GM18505 (cell line): ENCODE results near the gene PDGFC.

Experiments used
- ATAC-seq: cut with Tn5 transposase; IDR thresholded peaks from one replicate; pipeline ENCODE4 v1.9.1; 2021; ENCODE audit not compliant: unreplicated experiment
- POLR2A ChIP-seq: IDR thresholded peaks from 4 replicates; pipeline ENCODE4 v1.6.1; 2011; ENCODE audit warnings: borderline replicate concordance; ENCODE audit not compliant: insufficient read depth, insufficient read length; ENCODE audit errors: extremely low read depth

PDGFC gene

GRCh38 chr4:156764145-156764544, 207.5 kb downstream of the PDGFC start:
- no peak for ATAC-seq
- no peak for TF ChIP-seq POLR2A

GRCh38 chr4:156763511-156763910, 208.1 kb downstream of the PDGFC start:
- TF ChIP-seq POLR2A, result no peak
- no peak for ATAC-seq

- TF ChIP-seq POLR2A, result no peak
- no peak for ATAC-seq
Measured at GRCh38 chr4:156762851-156763250, 208.7 kb downstream of the PDGFC start.

- no peak for ATAC-seq
- no peak for TF ChIP-seq POLR2A
Measured at GRCh38 chr4:156756118-156756517, 215.5 kb downstream of the PDGFC start.

GRCh38 chr4:156754832-156755570, 216.6 kb downstream of the PDGFC start:
- no peak for ATAC-seq
- TF ChIP-seq POLR2A, result no peak

- TF ChIP-seq POLR2A, result no peak
- ATAC-seq, result no peak
Measured at GRCh38 chr4:156751486-156751885, 220.1 kb downstream of the PDGFC start.

GRCh38 chr4:156749426-156750403, 221.9 kb downstream of the PDGFC start:
- ATAC-seq, result no peak
- no peak for TF ChIP-seq POLR2A

GRCh38 chr4:156746111-156746510, 225.5 kb downstream of the PDGFC start:
- TF ChIP-seq POLR2A, result no peak
- ATAC-seq, result no peak

GRCh38 chr4:156738766-156739165, 232.8 kb downstream of the PDGFC start:
- TF ChIP-seq POLR2A, result no peak
- ATAC-seq, result no peak

- no peak for ATAC-seq
- TF ChIP-seq POLR2A, result no peak
Measured at GRCh38 chr4:156734965-156735895, 236.4 kb downstream of the PDGFC start.

GRCh38 chr4:156733582-156733981, 238.0 kb downstream of the PDGFC start:
- ATAC-seq, result no peak
- no peak for TF ChIP-seq POLR2A

GRCh38 chr4:156732634-156733033, 239.0 kb downstream of the PDGFC start:
- no peak for ATAC-seq
- TF ChIP-seq POLR2A, result no peak

GRCh38 chr4:156729416-156729815, 242.2 kb downstream of the PDGFC start:
- no peak for TF ChIP-seq POLR2A
- ATAC-seq, result no peak
